HG03064 (cell line): ENCODE results near the gene MAPKAP1.
"Not testable (repeated sequence)": the region's sequence is repeated elsewhere in the genome, so short reads cannot be mapped to it uniquely, and the experiment has no call there.

ENCODE experiments used
- ATAC-seq: cut with Tn5 transposase; IDR thresholded peaks from one replicate; pipeline ENCODE4 v1.9.1; 2021; ENCODE audit warnings: low read depth; ENCODE audit not compliant: unreplicated experiment

MAPKAP1 gene

DNA sequence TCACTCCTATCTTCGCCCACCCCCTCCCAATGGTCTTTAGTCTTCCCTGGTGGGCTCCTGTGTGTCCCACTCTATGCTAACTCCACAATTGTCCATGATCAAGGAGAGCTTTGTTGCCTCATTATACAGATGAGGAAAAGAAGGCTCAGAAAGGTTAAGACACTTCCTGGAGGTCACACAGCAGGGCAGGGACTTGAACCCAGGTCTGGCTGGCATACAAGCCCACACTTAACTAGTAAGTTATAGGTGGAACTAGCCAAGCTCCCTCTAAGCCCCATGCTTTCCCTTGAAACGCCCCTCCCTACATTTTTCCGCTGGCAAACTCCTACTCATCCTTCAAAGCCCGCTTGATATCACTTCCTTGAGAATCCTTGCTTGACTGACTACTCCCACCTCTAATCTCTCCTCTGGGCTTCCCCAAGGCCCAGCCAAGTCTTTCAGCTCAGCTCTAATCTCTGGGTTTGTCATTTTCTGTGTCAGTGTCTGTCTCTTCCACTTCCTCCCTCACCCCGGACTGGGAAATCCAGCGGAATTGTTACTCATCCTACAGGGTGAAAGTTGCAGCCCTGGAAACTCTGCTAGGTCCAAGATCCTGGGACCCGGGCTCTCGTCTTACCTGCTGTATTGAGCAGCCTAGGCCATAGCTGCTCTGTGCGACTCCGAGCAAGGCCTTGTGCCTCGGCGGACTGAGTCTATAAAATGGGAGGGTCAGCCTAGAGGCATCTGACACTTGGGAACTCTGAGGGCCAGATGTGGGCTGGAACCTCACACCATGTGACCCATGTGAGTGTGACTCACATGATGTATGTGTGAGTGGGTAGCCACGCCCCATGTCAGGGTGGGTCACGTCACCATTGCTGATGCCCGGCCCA lies 300.8 kb downstream of the MAPKAP1 start:
- no peak for ATAC-seq

DNA sequence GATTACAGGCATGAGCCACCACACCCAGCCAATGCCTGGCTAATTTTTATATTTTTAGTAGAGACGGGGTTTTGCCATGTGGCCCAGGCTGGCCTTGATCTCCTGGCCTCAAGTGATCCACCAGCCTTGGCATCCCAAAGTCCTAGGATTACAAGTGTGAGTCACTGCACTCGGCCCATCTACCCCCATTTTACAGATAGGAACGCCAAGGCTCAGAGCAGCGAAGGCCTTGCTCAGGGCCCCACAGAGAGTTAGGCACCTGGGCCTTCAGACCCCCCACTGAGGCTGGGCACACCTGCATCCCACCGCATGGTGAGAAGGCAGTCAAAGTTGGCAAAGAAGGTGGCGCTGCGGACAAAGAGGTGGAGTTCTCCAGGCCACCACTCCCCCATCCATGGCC lies 302.3 kb downstream of the MAPKAP1 start:
- no peak for ATAC-seq

DNA sequence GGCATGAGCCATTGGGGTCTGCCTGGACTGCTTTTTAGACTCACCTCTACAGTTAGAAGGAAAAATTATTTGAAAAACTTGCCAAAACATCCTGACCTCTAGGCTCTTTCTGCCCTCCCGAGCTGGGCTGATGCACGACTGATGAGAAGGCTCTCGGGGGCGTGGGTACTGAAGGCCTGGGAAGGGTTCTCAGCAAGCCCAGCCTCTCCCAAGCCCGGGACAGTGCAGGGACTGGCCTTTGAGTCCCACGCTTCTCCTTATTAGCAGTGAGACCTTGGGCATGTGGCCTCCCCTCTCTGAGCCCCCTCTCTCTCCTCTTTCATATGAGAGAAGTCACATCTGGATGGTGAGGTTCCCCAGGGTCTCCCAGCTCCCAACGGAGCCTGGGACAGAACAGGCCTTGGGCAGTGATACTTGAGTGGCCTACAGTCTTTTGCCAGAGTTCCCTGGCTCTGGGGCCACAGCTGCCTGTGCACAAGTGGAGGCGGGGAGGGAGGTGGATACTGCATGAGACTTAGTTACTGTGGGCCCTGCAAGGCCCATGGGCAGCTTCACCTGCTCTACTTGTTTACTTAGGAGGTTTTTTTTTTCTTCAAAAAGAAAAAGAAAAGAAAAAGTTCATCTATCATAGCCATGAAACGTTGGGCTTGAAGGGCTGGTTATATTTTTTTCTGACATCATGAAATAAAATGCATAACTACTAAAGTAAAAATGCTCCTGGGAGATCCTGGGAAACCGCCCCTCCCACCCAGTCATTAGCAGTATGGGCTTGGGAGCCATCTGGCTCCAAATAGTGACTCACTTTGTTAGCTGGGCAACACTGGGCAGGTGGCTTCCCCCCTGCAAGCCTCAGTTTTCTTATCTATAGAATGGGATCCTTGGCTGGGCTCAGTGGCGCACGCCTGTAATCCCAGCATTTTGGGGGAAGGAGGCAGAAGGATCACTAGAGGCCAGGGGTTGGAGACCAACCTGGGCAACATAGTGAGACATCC lies 306.0 kb downstream of the MAPKAP1 start:
- no peak for ATAC-seq

- not testable (repeated sequence) for ATAC-seq
Observed at GRCh38 chr9:125400232-125400631, 306.8 kb downstream of the MAPKAP1 start.

- ATAC-seq, result no peak
Observed at GRCh38 chr9:125399666-125400065, 307.3 kb downstream of the MAPKAP1 start.

DNA sequence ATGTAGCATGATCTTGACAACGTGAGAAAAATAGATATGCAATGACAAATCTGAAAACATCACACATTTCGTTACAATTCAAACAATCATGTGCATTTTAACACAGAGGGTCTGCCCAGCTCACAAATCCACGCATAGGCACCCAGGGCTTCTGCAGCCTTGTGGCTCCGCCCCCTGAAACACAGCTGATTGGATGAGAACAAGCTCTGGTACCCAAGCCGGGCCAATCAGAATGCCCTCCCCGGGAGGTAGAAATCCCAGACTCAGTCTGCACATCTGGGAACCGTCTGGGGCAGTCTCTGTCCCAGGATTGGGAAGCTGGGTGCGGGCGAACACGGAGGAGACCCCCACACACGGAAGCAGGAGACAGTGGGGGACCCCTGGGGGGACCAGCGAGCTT lies 307.8 kb downstream of the MAPKAP1 start:
- no peak for ATAC-seq

DNA sequence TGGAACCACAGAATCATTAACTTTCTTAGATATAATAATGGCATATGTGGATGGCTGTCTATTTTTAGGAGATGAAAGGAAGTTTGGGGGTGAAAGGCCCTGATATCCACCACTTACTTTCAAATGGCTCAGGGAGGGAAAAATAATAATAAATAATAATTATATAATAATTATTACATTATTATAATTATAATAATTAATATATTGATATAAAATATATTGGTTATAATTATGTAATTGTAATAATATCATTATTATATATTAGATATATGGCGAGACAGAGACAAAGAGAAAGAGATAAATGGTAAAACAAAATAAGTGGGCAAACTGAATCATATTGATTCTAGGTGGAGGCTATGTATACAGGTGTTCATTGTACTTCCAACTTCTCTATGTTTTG lies 308.8 kb downstream of the MAPKAP1 start:
- ATAC-seq, result no peak

- ATAC-seq, result no peak
Observed at GRCh38 chr9:125397736-125398135, 309.3 kb downstream of the MAPKAP1 start.

DNA sequence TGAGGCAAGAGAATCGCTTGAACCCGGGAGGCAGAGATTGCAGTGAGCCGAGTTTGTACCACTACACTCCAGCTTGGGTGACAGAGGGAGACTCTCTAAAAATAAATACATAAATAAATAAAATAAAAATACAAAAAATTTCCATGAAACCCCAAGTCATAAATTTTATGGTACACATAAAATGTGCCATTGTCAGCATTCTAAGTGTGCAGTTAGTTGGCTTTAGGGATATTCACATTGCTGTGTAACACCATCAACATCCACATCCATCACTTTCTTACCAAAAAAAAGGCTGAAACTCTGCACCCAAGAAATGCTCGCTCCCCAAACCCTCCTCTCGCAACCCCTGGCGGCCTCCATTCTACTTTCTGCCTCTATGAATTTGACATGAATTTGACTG lies 310.2 kb downstream of the MAPKAP1 start:
- ATAC-seq, result no peak

GRCh38 chr9:125393426-125393825 lies 313.6 kb downstream of the MAPKAP1 start:
- ATAC-seq, result no peak

GRCh38 chr9:125391704-125392103 lies 315.3 kb downstream of the MAPKAP1 start:
- ATAC-seq, result no peak

- ATAC-seq, result no peak
Observed at GRCh38 chr9:125388978-125389377, 318.0 kb downstream of the MAPKAP1 start.

- no peak for ATAC-seq
Observed at GRCh38 chr9:125387861-125388524, 319.0 kb downstream of the MAPKAP1 start.
